GM19239 (cell line): ENCODE results near the gene MCRS1.

Source experiments
- DNase-seq: peaks from one replicate; pipeline ENCODE4 v3.0.0; 2011; ENCODE audit warnings: low spot score; ENCODE audit not compliant: insufficient read length
- FAIRE-seq: peaks from 2 replicates; lab custom pipeline; 2011; peaks lifted over from hg19 to GRCh38; lab: Jason Lieb, UNC

MCRS1 gene

GRCh38 chr12:49583366-49584094, 15.6 kb upstream of the MCRS1 start:
- FAIRE-seq: no peak

DNA sequence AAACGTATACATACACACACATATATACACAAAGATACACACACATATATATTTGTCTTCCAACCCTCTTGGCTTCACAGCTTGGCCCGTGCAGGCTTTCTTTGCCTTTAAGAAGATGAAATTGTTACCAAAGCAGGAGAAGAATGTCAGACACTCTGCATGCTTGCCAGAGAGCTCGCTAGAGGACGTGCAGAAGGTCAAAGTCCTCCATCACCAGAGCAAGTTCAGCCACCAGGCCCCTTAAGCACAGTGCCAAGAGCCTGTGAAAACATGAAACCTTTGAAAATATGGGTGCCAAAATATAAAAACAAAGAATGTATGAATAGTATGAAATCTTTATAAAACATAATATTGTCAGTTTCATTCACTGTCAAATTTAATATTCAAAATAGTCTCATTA, 14.9 kb upstream of the MCRS1 start:
- DNase-seq (no peak), FAIRE-seq (no peak)

More at GRCh38 chr12:49583366-49584094, 15.6 kb upstream of the MCRS1 start:
- DNase-seq: no peak

GRCh38 chr12:49582201-49582600, 14.3 kb upstream of the MCRS1 start:
- FAIRE-seq (no peak), DNase-seq (no peak)

DNA sequence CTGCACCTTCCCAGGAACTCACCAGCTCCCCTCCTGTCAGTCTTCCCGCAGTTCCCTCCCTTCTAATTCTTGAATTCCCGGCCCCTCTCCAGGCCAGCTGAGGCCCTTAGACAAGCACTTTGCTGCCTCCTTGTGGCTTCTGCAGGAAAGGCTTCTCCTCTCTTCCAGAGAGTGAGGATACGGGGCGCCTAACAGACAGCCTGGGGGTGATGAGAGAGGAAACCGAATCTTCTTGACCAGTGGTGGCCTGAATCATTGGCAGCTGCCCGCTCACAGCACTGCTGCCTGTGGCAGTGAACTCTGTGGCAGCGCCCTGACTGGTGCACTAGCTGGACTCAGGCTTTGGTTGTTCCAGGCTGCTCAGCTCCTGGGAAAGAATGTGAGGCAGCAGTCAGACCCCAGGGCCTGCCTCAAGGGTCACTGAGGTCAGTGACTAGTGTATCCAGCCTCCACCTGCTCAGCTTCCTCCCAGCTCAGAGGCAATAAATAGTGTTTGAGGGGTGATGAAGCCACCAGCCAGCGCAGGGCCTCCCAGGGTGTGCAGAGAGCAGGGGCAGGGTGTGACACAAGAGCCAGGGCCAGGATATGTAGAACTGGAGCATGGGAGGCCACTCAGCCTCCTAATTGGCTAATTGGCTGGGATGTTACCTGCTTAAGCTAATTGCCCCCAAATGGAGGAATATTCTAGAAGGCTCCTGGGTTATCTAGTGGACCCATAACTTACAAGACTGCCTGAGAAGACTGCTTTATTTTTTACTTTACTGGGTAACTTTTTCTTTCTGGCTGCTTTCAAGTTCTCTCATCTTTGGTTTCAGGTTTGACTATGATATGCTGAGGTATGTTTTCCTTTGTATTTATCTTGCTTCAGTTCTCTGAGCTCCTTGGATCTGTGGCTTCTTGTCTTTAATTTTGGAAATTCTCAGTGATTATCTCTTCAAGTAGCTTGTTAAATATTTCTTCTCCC, 12.9 kb upstream of the MCRS1 start:
- peak; percentile 58 for DNase-seq
- peak; percentile 90 for FAIRE-seq

DNA sequence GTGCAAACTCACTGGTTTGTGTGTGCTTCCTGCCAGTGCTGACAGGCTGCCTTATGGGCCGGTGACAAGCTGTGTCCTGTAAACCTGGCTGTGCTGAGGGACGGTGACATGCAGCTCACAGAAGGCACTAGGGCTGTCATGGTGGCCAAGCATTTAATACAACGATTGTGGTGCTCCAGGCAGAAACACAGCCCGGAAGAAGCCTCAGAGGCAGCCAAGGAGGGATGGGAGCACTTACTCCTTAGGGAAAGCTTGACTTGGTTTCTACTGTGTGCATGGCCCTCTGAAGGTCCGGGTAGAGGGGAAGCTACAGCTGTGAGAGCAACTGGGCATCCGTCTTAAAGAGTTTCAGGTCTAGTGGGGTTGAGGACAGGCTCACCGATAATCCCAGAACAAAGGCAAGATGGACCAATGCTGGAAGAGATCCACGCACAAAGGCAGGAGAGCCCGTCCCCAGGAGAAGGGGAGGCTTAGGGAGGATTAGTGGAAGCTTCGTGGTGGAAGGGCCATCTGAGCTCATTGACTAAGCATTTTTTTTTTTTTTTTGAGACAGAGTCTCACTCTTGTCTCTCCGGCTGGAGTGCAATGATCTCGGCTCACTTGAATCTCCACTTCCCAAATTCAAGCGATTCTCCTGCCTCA, 10.7 kb upstream of the MCRS1 start:
- FAIRE-seq (no peak), DNase-seq (no peak)

DNA sequence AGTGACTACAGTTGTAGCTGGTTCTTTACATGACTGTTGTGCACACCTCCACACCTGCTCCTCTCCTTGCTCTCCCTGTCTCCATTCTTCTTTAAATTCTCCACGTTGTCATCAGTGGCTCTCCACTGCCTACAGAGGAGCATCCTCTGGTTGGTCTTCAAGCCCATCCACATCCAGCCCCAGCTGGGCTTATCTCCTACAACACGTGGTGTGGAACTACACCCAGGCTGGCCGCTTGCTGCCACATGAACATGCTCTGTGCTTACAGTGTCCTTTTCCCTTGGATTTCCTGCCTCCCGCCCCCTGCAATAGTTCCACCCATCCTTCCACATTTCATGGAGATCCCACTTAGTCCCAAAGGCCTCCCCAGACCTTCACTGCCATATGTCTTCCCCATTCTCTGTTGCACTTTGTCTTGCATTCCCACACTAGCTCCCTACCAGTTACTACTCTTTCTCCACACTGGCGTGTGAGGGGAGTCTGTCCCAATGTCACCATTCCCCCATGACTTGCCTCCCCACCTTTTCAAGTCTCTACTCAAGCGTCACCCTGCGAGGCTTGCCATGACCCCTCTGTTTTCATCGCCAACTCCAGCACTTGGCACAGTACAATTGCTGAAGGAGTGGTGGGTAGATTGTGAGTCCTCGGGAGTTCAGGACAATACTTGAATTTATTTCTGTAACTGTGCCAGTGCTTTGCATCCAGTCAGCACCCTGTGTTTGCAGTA, 9.8 kb upstream of the MCRS1 start:
- DNase-seq: no peak
- FAIRE-seq: no peak

GRCh38 chr12:49568442-49569162, 660 bp upstream of the MCRS1 start:
- DNase-seq (no peak), FAIRE-seq (peak; percentile 84)

GRCh38 chr12:49567302-49567610, 686 bp downstream of the MCRS1 start:
- DNase-seq (no peak), FAIRE-seq (peak; percentile 4)

DNA sequence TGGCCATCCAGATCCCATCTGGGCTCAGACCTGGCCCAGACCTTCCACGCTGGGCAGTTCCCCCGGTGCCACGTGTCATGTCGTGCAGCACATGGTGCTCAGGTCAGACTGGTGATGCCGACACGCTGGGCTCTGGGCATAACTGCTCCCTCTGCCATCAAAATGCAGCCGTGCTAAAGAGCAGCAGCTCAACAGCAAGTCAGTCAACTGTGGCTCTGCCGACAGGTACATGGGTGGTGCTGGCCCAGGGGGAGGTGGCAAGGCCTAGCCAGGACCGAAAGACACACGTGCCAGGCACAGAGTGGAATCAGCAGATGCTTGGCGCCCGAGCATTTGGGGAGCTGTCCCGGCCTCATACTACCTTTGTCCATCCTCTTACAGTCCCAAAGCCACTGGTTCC, 1.6 kb downstream of the MCRS1 start:
- FAIRE-seq (no peak), DNase-seq (no peak)

GRCh38 chr12:49565406-49566265, 2.3 kb downstream of the MCRS1 start:
- FAIRE-seq (no peak), DNase-seq (no peak)

DNA sequence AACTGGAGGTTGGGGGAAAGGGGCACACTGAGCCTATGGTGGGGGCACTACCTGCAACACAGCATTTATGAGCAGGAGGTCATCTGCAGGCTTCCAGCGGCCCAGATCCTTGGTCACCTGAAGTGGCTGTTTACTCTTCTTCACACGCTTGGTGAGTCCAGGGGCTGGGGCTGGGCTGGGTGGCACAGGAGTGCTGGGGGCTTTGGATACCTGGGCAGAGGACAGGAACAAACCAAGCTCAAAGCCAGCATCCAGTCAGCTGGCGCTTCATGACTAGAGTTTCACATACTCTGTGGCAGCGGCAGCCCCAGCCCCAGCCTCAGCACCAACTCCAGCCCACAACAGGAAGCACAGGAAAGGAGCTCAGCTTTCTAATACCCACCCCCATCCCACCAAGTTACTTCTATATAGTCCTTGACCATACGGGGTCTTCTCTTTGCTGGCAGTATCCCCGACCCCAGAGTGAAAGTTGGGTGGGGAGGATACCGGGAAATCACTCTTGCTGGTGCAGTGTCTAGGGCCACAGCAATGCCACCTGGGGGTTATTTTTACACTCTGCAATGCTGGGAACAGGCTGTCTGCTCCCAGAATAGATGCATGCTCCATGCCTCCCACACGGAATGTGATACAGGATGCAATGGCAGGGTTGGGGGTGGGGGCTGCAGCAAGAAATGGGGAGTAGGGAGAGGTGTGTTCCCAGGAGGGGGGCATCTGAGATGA, 3.1 kb downstream of the MCRS1 start:
- FAIRE-seq: no peak
- no peak for DNase-seq

- FAIRE-seq (no peak), DNase-seq (no peak)
Measured at GRCh38 chr12:49563951-49564685, 3.8 kb downstream of the MCRS1 start.

GRCh38 chr12:49562831-49563230, 5.1 kb downstream of the MCRS1 start:
- DNase-seq (no peak), FAIRE-seq (no peak)

DNA sequence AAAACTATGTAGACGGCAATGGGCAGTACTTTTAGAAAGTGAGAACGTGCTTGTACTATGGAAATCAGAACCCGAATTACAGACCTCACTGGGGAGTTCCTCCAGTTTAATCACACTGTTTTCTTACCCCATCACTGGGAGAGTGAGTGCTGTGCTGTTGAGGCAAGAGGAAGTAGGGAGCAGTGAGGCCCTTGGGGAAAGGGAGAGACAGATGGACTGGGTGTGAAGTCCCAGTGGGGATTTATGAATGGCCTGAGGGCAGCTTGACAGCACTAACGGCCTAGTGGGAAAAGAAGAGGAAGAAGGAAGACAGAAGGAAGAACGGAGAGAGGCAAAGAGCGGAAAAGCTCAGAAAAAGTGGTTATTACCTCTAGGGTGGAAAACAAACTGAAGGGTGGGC, 5.7 kb downstream of the MCRS1 start:
- FAIRE-seq (no peak), DNase-seq (no peak)

- no peak for DNase-seq
- FAIRE-seq: no peak
Measured at GRCh38 chr12:49560695-49561094, 7.2 kb downstream of the MCRS1 start.

DNA sequence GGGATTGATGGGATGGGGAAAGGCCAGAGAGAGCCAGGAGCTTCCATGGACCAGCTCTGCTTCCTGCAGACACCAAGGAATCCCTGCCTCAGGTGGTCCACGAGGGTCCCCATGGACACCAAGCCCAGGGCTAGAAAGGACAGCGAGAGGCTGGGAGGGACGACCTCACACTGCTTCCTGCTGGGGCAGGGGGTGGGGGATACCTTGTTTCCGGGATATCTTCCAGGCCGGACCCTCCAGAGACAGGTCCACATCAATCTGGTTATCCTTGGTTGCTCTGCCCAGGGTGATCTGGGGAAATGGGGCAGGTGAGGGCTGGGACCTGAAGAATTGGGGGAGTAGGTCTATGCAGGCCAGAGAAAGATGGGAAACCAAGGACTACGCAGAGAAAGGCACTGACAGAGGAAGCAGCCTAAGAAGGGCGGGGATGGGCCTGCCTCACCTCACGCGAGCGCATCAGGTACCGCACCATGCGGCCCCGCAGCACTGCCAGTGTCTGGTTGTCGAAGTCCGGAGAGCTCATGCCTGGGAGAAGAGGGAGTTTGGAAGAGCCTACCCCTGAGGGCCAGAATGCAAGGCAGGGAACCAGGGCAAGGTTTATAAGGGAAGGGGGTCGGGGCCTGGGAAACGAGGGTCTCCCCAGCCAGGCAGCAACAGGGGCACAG, 8.8 kb downstream of the MCRS1 start:
- DNase-seq (no peak), FAIRE-seq (no peak)

- DNase-seq (no peak), FAIRE-seq (no peak)
Measured at GRCh38 chr12:49558526-49558925, 9.4 kb downstream of the MCRS1 start.
